ENCODE results near the gene TRIP10. TPM values are rescaled to one million over a fixed set of nuclear protein-coding genes. Genes with fewer than 3 reads are reported as not detected.

Gene TRIP10
- total RNA-seq, 3 donors from 2014 or later, result 72.8 to 121 (median 79.5) TPM

- H3K9me3 ChIP-seq, result no peaks in the 10 kb centered on the region
- TF ChIP-seq CTCF (IDR thresholded peaks at IDR 0.05), result no peak
- DNase-seq, result peak in 1 of 3 donors; percentile 40
- intact Hi-C loops (cut with DNase I, micrococcal nuclease), result no loop called here
- H3K36me3 ChIP-seq (ENCODE audit: low read depth), result no peaks in the 10 kb centered on the region
- H3K4me3 ChIP-seq, result no peak overlapping the region
- H3K4me1 ChIP-seq (ENCODE audit: low read depth), result no peaks in the 10 kb centered on the region
- ATAC-seq, result no peak
Measured at GRCh38 chr19:6693681-6694080, 45.8 kb upstream of the TRIP10 start.

- intact Hi-C loops (cut with DNase I, micrococcal nuclease), result no loop called here
- Histone ChIP-seq H3K4me1 (ENCODE audit: low read depth) (no peaks in the 10 kb centered on the region), H3K36me3 (ENCODE audit: low read depth) (no peaks in the 10 kb centered on the region), H3K4me3 (no peak overlapping the region), H3K9me3 (no peaks in the 10 kb centered on the region)
- TF ChIP-seq CTCF (IDR thresholded peaks at IDR 0.05), result no peak
- DNase-seq, result peak in 1 of 3 donors; percentile 31
- no peak for ATAC-seq
Measured at GRCh38 chr19:6694147-6694815, 45.2 kb upstream of the TRIP10 start.

GRCh38 chr19:6696239-6696820, 43.1 kb upstream of the TRIP10 start:
- no peak overlapping the region for H3K4me3 ChIP-seq
- no peaks in the 10 kb centered on the region for H3K9me3 ChIP-seq
- ATAC-seq, result no peak
- no peaks in the 10 kb centered on the region for H3K36me3 ChIP-seq (ENCODE audit: low read depth)
- peak in 1 of 3 donors; percentile 17 for DNase-seq
- intact Hi-C loops (cut with DNase I, micrococcal nuclease), result no loop called here
- TF ChIP-seq CTCF (IDR thresholded peaks at IDR 0.05), result no peak
- H3K4me1 ChIP-seq (ENCODE audit: low read depth), result no peaks in the 10 kb centered on the region

GRCh38 chr19:6697291-6697690, 42.2 kb upstream of the TRIP10 start:
- H3K4me3 ChIP-seq, result no peak overlapping the region
- H3K9me3 ChIP-seq, result no peaks in the 10 kb centered on the region
- ATAC-seq, result no peak
- TF ChIP-seq CTCF (IDR thresholded peaks at IDR 0.05), result no peak
- H3K36me3 ChIP-seq (ENCODE audit: low read depth), result no peaks in the 10 kb centered on the region
- no peaks in the 10 kb centered on the region for H3K4me1 ChIP-seq (ENCODE audit: low read depth)
- DNase-seq, result peak in 1 of 3 donors; percentile 21
- intact Hi-C loops (cut with DNase I, micrococcal nuclease), result no loop called here

GRCh38 chr19:6699935-6700334, 39.5 kb upstream of the TRIP10 start:
- Histone ChIP-seq H3K4me3 (no peak overlapping the region), H3K36me3 (ENCODE audit: low read depth) (no peaks in the 10 kb centered on the region), H3K4me1 (ENCODE audit: low read depth) (no peaks in the 10 kb centered on the region), H3K9me3 (no peaks in the 10 kb centered on the region)
- intact Hi-C loops (cut with DNase I, micrococcal nuclease), result no loop called here
- DNase-seq (no peak), ATAC-seq (no peak)
- no peak for TF ChIP-seq CTCF (IDR thresholded peaks at IDR 0.05)
